ENCODE data around the gene DNAJC25.
A peak's percentile ranks its signal among the peaks of the same experiment; 100 is the strongest.

The DNAJC25 gene

GRCh38 chr9:111630182-111630963 lies 761 bp upstream of the DNAJC25 start:
- Histone ChIP-seq H3K4me3 (ENCODE audit: low read length) (peak overlapping the region; percentile 78), H3K4me1 (ENCODE audit: control insufficient read depth, insufficient read depth, low read length) (peaks cover 21% of the 10 kb centered on the region), H3K9ac (ENCODE audit: low read depth, low read length) (peak overlapping the region; percentile 94), H3K4me2 (ENCODE audit: low read length) (peak overlapping the region; percentile 83), H3K36me3 (ENCODE audit: insufficient read depth, low read length) (no peaks in the 10 kb centered on the region), H3K27me3 (ENCODE audit: control insufficient read depth, insufficient read depth, low read length) (no peaks in the 10 kb centered on the region), H3K9me3 (replicated peaks; ENCODE audit: low read length) (no peaks in the 10 kb centered on the region)

DNA sequence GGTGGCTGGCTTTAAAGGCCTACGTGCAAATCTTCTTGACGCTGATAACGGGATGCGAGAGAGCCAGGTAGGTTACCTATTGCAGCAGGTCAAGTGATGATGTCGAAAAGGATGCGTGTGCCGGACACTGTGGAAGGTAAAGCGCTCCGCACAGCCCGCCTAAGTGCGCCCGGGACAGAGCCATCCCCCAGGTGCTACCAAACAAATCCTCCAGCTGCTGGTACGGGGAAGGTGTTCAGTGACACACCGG lies 245 bp upstream of the DNAJC25 start:
- Histone ChIP-seq H3K27me3 (ENCODE audit: control insufficient read depth, insufficient read depth, low read length) (no peaks in the 10 kb centered on the region), H3K4me2 (ENCODE audit: low read length) (peak overlapping the region; percentile 83), H3K9ac (ENCODE audit: low read depth, low read length) (peak overlapping the region; percentile 94), H3K9me3 (replicated peaks; ENCODE audit: low read length) (no peaks in the 10 kb centered on the region), H3K36me3 (ENCODE audit: insufficient read depth, low read length) (no peaks in the 10 kb centered on the region), H3K4me3 (ENCODE audit: low read length) (peak overlapping the region; percentile 78), H3K4me1 (ENCODE audit: control insufficient read depth, insufficient read depth, low read length) (peaks cover 21% of the 10 kb centered on the region)

DNA sequence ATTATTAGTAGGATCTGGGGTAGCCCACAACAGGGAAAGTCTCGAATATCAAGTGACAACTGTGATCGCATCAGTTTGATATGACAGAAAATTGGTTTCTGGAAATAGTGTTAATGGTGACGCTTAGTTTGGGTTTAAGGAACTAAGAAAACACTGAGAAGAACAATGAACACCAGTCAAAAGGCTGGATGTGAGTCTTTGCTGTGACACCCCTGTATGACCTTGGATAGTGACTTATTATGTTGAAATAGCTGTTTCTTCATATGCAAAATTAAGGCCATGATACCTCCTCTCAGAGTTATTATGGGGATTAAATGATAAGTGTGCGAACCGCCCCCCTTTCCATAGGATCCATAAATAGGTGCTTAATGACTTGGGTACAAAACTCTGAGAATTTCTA lies 926 bp downstream of the DNAJC25 start:
- Histone ChIP-seq H3K9ac (ENCODE audit: low read depth, low read length) (peak overlapping the region; percentile 94), H3K4me2 (ENCODE audit: low read length) (peak overlapping the region; percentile 97), H3K4me1 (ENCODE audit: control insufficient read depth, insufficient read depth, low read length) (peaks cover 21% of the 10 kb centered on the region), H3K4me3 (ENCODE audit: low read length) (peak overlapping the region; percentile 78), H3K9me3 (replicated peaks; ENCODE audit: low read length) (no peaks in the 10 kb centered on the region), H3K27me3 (ENCODE audit: control insufficient read depth, insufficient read depth, low read length) (no peaks in the 10 kb centered on the region), H3K36me3 (ENCODE audit: insufficient read depth, low read length) (no peaks in the 10 kb centered on the region)

DNA sequence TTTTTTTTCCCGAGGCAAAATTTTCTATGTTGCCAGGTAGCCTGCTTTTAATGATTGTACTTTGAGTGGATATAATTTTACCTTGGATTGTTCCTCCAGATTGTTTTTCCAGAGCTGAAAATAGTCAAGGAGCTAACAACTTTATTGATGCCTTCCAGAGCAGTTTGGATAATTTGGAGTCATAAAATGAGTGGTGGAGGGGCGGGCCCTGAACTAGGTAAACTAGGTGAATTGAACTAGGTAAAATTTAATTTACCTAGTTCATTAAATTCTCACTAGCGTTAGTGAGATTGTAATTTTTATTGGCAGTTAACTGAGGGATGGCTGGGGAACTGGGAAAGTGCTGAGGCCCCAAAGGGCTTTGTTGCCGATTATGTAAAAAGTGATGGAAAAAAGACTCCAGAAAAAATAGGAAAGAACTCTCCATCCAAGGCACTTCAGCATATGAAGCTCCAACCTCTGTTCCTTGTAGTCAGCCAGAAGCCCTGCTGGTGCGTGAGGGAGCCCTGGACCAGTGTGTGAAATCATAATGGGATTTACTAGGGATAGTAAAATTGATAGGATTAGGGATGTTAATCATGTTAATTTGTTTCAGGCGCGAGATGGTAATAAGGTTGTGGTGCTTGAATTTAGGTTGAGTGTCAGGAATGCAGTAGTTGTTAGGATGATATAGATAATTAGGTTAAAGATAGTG lies 1.7 kb downstream of the DNAJC25 start:
- Histone ChIP-seq H3K9ac (ENCODE audit: low read depth, low read length) (peak overlapping the region; percentile 94), H3K9me3 (replicated peaks; ENCODE audit: low read length) (no peaks in the 10 kb centered on the region), H3K4me2 (ENCODE audit: low read length) (peak overlapping the region; percentile 97), H3K27me3 (ENCODE audit: control insufficient read depth, insufficient read depth, low read length) (no peaks in the 10 kb centered on the region), H3K4me1 (ENCODE audit: control insufficient read depth, insufficient read depth, low read length) (peaks cover 21% of the 10 kb centered on the region), H3K4me3 (ENCODE audit: low read length) (peak overlapping the region; percentile 78), H3K36me3 (ENCODE audit: insufficient read depth, low read length) (no peaks in the 10 kb centered on the region)

GRCh38 chr9:111633389-111633736 lies 2.2 kb downstream of the DNAJC25 start:
- H3K9me3 ChIP-seq (replicated peaks; ENCODE audit: low read length), result no peaks in the 10 kb centered on the region
- no peaks in the 10 kb centered on the region for H3K36me3 ChIP-seq (ENCODE audit: insufficient read depth, low read length)
- peaks cover 21% of the 10 kb centered on the region for H3K4me1 ChIP-seq (ENCODE audit: control insufficient read depth, insufficient read depth, low read length)
- H3K4me2 ChIP-seq (ENCODE audit: low read length), result peak overlapping the region; percentile 97
- H3K27me3 ChIP-seq (ENCODE audit: control insufficient read depth, insufficient read depth, low read length), result no peaks in the 10 kb centered on the region
- H3K9ac ChIP-seq (ENCODE audit: low read depth, low read length), result no peak overlapping the region
- peak overlapping the region; percentile 78 for H3K4me3 ChIP-seq (ENCODE audit: low read length)

DNA sequence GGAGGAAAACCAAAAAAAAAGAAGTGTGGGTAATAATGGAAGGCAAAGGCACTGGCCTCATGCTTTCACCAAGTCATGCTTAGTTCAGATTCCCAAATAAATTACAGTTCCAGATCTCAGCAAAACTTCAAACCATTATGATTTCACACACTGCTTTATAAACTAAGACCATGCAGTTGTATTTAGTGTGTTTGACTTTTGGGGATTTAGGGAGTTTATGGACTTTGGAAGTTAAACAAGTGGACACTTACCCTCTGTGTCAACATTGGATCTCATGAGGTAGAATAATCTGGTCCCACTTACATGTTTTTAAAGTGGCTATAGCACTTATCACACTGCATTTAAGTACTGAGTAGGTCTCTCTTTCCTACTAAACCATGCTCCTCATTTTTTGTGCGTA lies 3.7 kb downstream of the DNAJC25 start:
- Histone ChIP-seq H3K27me3 (ENCODE audit: control insufficient read depth, insufficient read depth, low read length) (no peaks in the 10 kb centered on the region), H3K4me1 (ENCODE audit: control insufficient read depth, insufficient read depth, low read length) (peaks cover 24% of the 10 kb centered on the region), H3K9me3 (replicated peaks; ENCODE audit: low read length) (no peaks in the 10 kb centered on the region), H3K36me3 (ENCODE audit: insufficient read depth, low read length) (no peaks in the 10 kb centered on the region), H3K9ac (ENCODE audit: low read depth, low read length) (no peak overlapping the region), H3K4me2 (ENCODE audit: low read length) (no peak overlapping the region), H3K4me3 (ENCODE audit: low read length) (no peak overlapping the region)

- H3K9ac ChIP-seq (ENCODE audit: low read depth, low read length), result no peak overlapping the region
- H3K27me3 ChIP-seq (ENCODE audit: control insufficient read depth, insufficient read depth, low read length), result no peaks in the 10 kb centered on the region
- no peaks in the 10 kb centered on the region for H3K36me3 ChIP-seq (ENCODE audit: insufficient read depth, low read length)
- H3K4me1 ChIP-seq (ENCODE audit: control insufficient read depth, insufficient read depth, low read length), result peaks cover 15% of the 10 kb centered on the region
- no peaks in the 10 kb centered on the region for H3K9me3 ChIP-seq (replicated peaks; ENCODE audit: low read length)
- no peak overlapping the region for H3K4me3 ChIP-seq (ENCODE audit: low read length)
- no peak overlapping the region for H3K4me2 ChIP-seq (ENCODE audit: low read length)
Measured at GRCh38 chr9:111637421-111637950, 6.4 kb downstream of the DNAJC25 start.

GRCh38 chr9:111644195-111644772 lies 13.2 kb downstream of the DNAJC25 start:
- Histone ChIP-seq H3K4me1 (ENCODE audit: control insufficient read depth, insufficient read depth, low read length) (peaks cover 2% of the 10 kb centered on the region), H3K27me3 (ENCODE audit: control insufficient read depth, insufficient read depth, low read length) (no peaks in the 10 kb centered on the region), H3K9ac (ENCODE audit: low read depth, low read length) (no peak overlapping the region), H3K36me3 (ENCODE audit: insufficient read depth, low read length) (peaks cover 40% of the 10 kb centered on the region), H3K4me3 (ENCODE audit: low read length) (no peak overlapping the region), H3K9me3 (replicated peaks; ENCODE audit: low read length) (no peaks in the 10 kb centered on the region), H3K4me2 (ENCODE audit: low read length) (no peak overlapping the region)

- Histone ChIP-seq H3K4me2 (ENCODE audit: low read length) (no peak overlapping the region), H3K36me3 (ENCODE audit: insufficient read depth, low read length) (peaks cover 54% of the 10 kb centered on the region), H3K9ac (ENCODE audit: low read depth, low read length) (no peak overlapping the region), H3K27me3 (ENCODE audit: control insufficient read depth, insufficient read depth, low read length) (no peaks in the 10 kb centered on the region), H3K4me1 (ENCODE audit: control insufficient read depth, insufficient read depth, low read length) (no peaks in the 10 kb centered on the region), H3K9me3 (replicated peaks; ENCODE audit: low read length) (no peaks in the 10 kb centered on the region), H3K4me3 (ENCODE audit: low read length) (no peak overlapping the region)
Measured at GRCh38 chr9:111645806-111646205, 14.7 kb downstream of the DNAJC25 start.

- H3K27me3 ChIP-seq (ENCODE audit: control insufficient read depth, insufficient read depth, low read length), result no peaks in the 10 kb centered on the region
- H3K9me3 ChIP-seq (replicated peaks; ENCODE audit: low read length), result no peaks in the 10 kb centered on the region
- peaks cover 54% of the 10 kb centered on the region for H3K36me3 ChIP-seq (ENCODE audit: insufficient read depth, low read length)
- no peak overlapping the region for H3K4me2 ChIP-seq (ENCODE audit: low read length)
- no peak overlapping the region for H3K4me3 ChIP-seq (ENCODE audit: low read length)
- no peak overlapping the region for H3K9ac ChIP-seq (ENCODE audit: low read depth, low read length)
- no peaks in the 10 kb centered on the region for H3K4me1 ChIP-seq (ENCODE audit: control insufficient read depth, insufficient read depth, low read length)
Measured at GRCh38 chr9:111646417-111646816, 15.3 kb downstream of the DNAJC25 start.

DNA sequence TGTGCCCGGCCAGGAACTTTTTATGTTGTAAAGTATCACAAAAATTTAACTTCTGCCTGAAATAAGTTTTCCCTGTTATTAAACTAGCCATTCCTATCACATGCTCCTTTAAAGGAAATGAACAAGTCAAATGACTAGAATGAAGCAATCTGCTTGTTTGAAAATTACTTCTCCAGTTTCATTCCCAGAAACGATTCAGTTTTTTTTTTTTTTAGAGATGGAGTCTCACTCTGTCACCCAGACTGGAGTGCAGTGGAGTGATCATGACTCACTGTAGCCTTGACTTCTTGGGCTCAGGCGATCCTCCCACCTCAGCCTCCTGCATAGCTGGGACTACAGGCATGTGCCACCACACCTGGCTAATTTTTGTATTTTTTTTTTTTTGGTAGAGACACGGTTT lies 16.9 kb downstream of the DNAJC25 start:
- Histone ChIP-seq H3K4me1 (ENCODE audit: control insufficient read depth, insufficient read depth, low read length) (no peaks in the 10 kb centered on the region), H3K9ac (ENCODE audit: low read depth, low read length) (no peak overlapping the region), H3K27me3 (ENCODE audit: control insufficient read depth, insufficient read depth, low read length) (no peaks in the 10 kb centered on the region), H3K4me2 (ENCODE audit: low read length) (no peak overlapping the region), H3K9me3 (replicated peaks; ENCODE audit: low read length) (no peaks in the 10 kb centered on the region), H3K4me3 (ENCODE audit: low read length) (no peak overlapping the region), H3K36me3 (ENCODE audit: insufficient read depth, low read length) (peaks cover 51% of the 10 kb centered on the region)
